ACC112 (cell line): ENCODE measurements around the gene ARID3C.

ENCODE experiments used
- H2AFZ ChIP-seq: fragments of 200-600 bp; sonication (generic); one replicate; pipeline ENCODE4 v1.6.0; 2017; ENCODE audit warnings: antibody characterized with exemption, low read length; ENCODE audit not compliant: unreplicated experiment
- H3K27ac ChIP-seq: fragments of 200-600 bp; sonication (generic); 2 replicates; pipeline ENCODE4 v1.5.1; 2014; ENCODE audit warnings: low read depth, mild to moderate bottlenecking, antibody characterized with exemption, low read length, moderate library complexity
- H3K27me3 ChIP-seq: fragments of 200-600 bp; sonication (generic); 2 replicates; pipeline ENCODE4 v1.6.1; 2014; ENCODE audit warnings: mild to moderate bottlenecking, antibody characterized with exemption, low read length, moderate library complexity, mixed read lengths; ENCODE audit not compliant: insufficient read depth
- H3K36me3 ChIP-seq: fragments of 200-600 bp; sonication (generic); 2 replicates; pipeline ENCODE4 v1.6.1; 2016; ENCODE audit warnings: mild to moderate bottlenecking, antibody characterized with exemption, low read length, moderate library complexity, mixed read lengths; ENCODE audit not compliant: insufficient read depth
- H3K4me1 ChIP-seq: fragments of 200-600 bp; sonication (generic); one replicate; pipeline ENCODE4 v1.6.1; 2016; ENCODE audit warnings: low read length, mixed read lengths; ENCODE audit not compliant: insufficient read depth, unreplicated experiment, control insufficient read depth
- H3K4me3 ChIP-seq: fragments of 200-600 bp; sonication (generic); 2 replicates; pipeline ENCODE4 v1.5.1; 2014; ENCODE audit warnings: mild to moderate bottlenecking, low read depth, low read length
- H3K79me2 ChIP-seq: fragments of 200-600 bp; sonication (generic); one replicate; pipeline ENCODE4 v1.6.0; 2016; ENCODE audit warnings: low read length; ENCODE audit not compliant: control insufficient read depth, unreplicated experiment, insufficient read depth

The ARID3C gene

DNA sequence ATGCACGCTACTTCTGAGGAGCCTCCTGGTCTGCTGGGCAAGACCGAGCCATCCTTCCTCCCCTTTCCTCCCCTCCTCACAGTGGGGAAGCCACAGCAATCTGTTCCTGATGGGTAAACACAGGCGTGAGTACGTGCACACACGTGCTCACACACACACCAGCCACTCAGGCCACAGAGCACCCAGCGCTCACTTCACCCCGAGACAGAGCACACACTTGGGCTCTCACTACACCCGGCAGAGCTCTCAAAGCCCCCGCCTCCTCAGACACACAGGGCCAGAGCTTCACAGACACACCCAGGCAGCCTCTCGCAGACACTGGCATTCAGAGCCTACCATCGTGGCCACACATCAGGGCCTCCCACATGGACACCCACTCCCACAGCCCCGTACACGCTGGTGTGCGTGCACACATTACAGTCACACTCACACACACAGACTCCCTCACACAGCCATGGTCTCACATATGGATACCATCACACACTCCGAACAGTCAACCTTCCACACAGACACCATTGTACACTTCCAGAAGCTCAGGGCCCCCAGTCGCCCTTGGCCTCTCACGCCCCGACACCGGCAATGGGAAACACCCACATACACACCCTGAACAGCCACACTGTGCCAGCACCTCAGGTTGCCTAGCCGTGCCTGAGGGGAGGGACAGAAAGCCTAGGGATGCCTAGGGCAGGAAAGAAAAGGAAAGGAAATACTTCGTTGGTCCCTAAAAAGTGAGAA, 52.8 kb downstream of the ARID3C start:
- Histone ChIP-seq H2AFZ (no peak overlapping the region), H3K4me1 (no peaks in the 10 kb centered on the region), H3K79me2 (no peaks in the 10 kb centered on the region), H3K36me3 (no peaks in the 10 kb centered on the region), H3K4me3 (no peak overlapping the region), H3K27me3 (peaks cover 44% of the 10 kb centered on the region), H3K27ac (no peak overlapping the region)

DNA sequence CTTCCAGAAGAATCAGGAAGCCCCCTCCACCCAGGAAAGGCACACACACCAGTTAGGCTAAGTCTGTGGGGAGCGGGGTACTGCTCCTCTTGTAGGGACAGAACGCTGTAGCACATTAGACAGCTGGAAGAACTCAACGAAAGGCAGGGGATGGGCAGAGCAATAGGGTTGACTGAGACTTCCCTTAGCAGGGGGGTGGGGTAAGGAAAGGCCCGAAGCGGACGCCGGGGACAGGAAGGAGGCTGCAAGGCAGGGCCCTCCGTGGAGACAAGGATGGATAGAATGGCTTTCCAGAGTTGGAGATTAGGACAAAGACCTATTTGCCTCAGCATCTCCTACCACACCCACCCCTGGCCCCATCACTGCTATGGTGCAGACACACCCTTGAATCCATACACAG, 53.6 kb downstream of the ARID3C start:
- H3K27me3 ChIP-seq = peaks cover 37% of the 10 kb centered on the region

DNA sequence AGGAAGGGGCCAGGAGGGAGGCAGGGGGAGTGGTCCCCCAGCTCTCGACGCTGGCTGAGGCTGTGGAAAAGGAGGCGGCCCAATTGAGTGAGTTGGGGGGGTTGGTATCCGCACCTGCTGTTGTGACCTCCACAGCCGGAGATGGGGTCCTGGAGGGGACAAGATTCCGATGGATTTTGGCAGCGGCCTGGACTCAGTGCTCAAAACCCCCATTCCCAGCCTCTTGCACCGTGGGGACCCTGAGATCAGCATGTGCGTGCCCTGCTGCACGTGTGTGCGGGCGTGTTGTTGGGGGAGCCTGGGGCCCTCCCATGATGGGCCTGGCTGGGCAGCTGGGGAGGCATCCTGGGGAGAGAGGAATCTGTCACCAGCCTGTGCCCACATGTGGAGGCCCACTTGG, 54.3 kb downstream of the ARID3C start:
- no peak overlapping the region for H3K4me3 ChIP-seq
- no peak overlapping the region for H3K27ac ChIP-seq
- no peaks in the 10 kb centered on the region for H3K4me1 ChIP-seq
- no peaks in the 10 kb centered on the region for H3K79me2 ChIP-seq
- no peak overlapping the region for H2AFZ ChIP-seq
- H3K27me3 ChIP-seq = peaks cover 35% of the 10 kb centered on the region
- H3K36me3 ChIP-seq = no peaks in the 10 kb centered on the region

More for the DNA sequence above, 53.6 kb downstream of the ARID3C start:
- no peaks in the 10 kb centered on the region for H3K4me1 ChIP-seq
- no peak overlapping the region for H2AFZ ChIP-seq
- no peaks in the 10 kb centered on the region for H3K79me2 ChIP-seq
- no peak overlapping the region for H3K27ac ChIP-seq
- H3K4me3 ChIP-seq = no peak overlapping the region
- no peaks in the 10 kb centered on the region for H3K36me3 ChIP-seq

DNA sequence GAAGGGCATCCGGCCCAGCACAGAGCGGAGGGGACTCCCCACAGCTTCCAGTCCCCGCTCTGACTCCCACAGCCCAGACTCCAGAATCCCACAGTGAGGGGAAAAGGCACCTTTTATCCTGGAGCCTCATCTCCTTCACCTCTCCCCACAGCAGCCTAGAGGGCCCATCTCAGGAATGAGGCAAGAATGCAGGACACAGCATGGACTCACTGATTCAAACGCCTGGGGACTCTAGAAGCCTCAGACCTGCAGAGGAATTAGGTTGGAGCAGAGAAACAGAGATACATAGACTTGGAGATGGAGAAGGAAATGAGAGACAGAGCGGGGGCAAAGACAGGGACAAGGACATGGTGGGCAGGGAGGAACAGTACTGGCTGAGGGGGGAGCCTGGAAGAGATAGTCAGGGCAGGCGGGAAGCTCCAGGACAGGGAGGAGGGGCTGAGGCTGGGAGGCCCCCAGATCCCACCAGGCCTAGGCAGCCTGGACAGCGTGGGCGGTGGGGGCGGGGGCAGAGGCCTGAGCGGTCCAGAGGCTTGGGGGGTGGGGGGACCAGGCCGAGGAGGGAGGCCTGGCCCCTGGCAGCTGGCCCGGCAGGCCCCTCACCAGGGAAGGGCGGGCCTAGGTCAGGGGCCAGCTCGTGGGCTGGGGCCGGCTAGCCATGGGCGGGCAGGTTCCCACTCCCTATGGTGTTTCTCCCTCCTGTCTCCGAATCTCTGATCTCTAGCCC, 55.1 kb downstream of the ARID3C start:
- Histone ChIP-seq H3K4me3 (no peak overlapping the region), H3K27me3 (peaks cover 33% of the 10 kb centered on the region), H3K36me3 (no peaks in the 10 kb centered on the region), H2AFZ (no peak overlapping the region), H3K79me2 (no peaks in the 10 kb centered on the region), H3K27ac (no peak overlapping the region), H3K4me1 (no peaks in the 10 kb centered on the region)

DNA sequence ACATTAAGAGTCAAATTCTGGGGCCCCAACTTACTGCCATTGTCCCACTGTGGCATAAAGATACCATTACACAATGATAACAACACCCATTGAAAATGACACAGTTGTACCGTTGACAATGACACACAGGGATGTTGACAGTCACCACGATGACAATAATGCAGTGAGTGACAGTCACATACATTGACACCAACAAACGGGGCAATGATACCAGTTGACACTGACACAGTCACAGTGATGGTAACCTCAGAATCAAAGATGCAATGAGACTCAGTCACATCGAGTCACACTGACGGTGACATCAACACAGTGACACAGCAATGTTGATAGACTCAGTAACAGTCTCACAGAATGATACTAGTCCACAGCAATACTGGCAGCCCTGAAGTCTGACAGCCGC, 56.2 kb downstream of the ARID3C start:
- no peak overlapping the region for H3K4me3 ChIP-seq
- H3K27ac ChIP-seq = no peak overlapping the region
- H3K4me1 ChIP-seq = no peaks in the 10 kb centered on the region
- H2AFZ ChIP-seq = no peak overlapping the region
- H3K79me2 ChIP-seq = no peaks in the 10 kb centered on the region
- no peaks in the 10 kb centered on the region for H3K36me3 ChIP-seq
- H3K27me3 ChIP-seq = peaks cover 25% of the 10 kb centered on the region

DNA sequence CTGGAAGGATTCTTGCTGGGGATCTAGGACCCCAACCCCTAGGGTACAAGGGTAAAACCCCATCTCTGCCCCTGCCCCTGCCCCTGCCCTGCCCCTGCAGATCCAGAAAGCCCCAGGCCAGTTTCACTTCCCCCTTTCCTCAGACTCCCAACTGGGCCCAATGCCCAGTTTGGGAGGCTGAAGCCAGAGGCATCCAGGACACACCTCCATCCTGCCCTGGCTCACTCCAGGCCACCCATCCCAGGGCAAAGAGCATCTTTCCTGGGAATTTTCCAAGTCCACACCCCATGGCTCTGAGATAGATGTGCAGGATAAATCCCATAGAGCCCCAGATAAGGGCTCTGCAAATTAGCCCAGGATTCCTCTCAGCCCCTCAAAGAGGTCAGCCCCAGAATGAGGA, 56.8 kb downstream of the ARID3C start:
- Histone ChIP-seq H3K27me3 (peaks cover 25% of the 10 kb centered on the region), H3K36me3 (no peaks in the 10 kb centered on the region), H3K4me1 (no peaks in the 10 kb centered on the region), H3K27ac (no peak overlapping the region), H3K79me2 (no peaks in the 10 kb centered on the region), H3K4me3 (no peak overlapping the region), H2AFZ (no peak overlapping the region)

DNA sequence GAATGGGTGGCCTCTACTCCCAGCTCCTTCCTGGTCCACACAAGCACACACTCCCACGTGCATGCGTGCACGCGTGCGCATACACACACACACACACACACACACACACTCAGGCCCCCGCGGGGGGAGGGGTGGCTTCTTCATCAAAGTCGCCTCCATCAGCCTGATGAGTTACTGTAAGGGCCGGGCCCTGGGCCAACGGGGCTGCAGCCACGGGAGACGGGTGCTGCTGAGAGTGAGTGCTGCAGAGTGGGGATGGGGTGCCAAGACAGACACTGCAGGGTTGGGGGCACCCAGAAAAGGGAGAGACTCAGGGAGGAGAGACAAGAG, 57.4 kb downstream of the ARID3C start:
- H3K4me1 ChIP-seq = no peaks in the 10 kb centered on the region
- H3K4me3 ChIP-seq = no peak overlapping the region
- H3K27ac ChIP-seq = no peak overlapping the region
- H2AFZ ChIP-seq = no peak overlapping the region
- H3K79me2 ChIP-seq = no peaks in the 10 kb centered on the region
- no peaks in the 10 kb centered on the region for H3K36me3 ChIP-seq
- H3K27me3 ChIP-seq = peaks cover 25% of the 10 kb centered on the region
